Measurements from ENCODE around the gene MEIS3.

GRCh38 chr19:47419030-47419783 lies at the start of gene MEIS3:
- TF ChIP-seq POLR2A (IDR thresholded peaks at IDR 0.05) (no peak), CTCF (IDR thresholded peaks at IDR 0.05) (no peak)
